ENCODE data around the gene XYLB.

GRCh38 chr3:38315488-38316230 lies 30.9 kb upstream of the XYLB start:
- TF ChIP-seq CTCF (IDR thresholded peaks at IDR 0.05) = no peak
- no peak for TF ChIP-seq POLR2A (IDR thresholded peaks at IDR 0.05)
